A172 (cell line): ENCODE measurements around the gene SLC25A42. TPM values are rescaled to one million over a fixed set of nuclear protein-coding genes. Genes with fewer than 3 reads are reported as not detected.
A peak's percentile ranks its signal among the peaks of the same experiment; 100 is the strongest.
"Not testable (repeated sequence)": the region's sequence is repeated elsewhere in the genome, so short reads cannot be mapped to it uniquely, and the experiment has no call there.

Source experiments
- DNase-seq: peaks from one replicate; pipeline ENCODE4 v3.0.0-alpha.2; 2015; ENCODE audit warnings: low spot score
- total RNA-seq: library from RNA; depleted of rRNA; stranded (reverse); fragments of >200 nt; shearing (Covaris generic); gene quantifications from 2 replicates; pipeline ENCODE4 v1.2.3, GENCODE V29; 2014

The SLC25A42 gene
- total RNA-seq, 1 experiment from 2014 or later: 5.0 TPM

- no peak for DNase-seq
Measured at GRCh38 chr19:19105365-19106055, 41.7 kb downstream of the SLC25A42 start.

GRCh38 chr19:19106056-19106551 is 42.3 kb downstream of the SLC25A42 start:
- DNase-seq: no peak

GRCh38 chr19:19106938-19107337 is 43.1 kb downstream of the SLC25A42 start:
- DNase-seq: not testable (repeated sequence)

- DNase-seq: no peak
Measured at GRCh38 chr19:19107654-19108053, 43.9 kb downstream of the SLC25A42 start.

- no peak for DNase-seq
Measured at GRCh38 chr19:19109601-19110000, 45.8 kb downstream of the SLC25A42 start.

GRCh38 chr19:19110410-19111135 is 46.8 kb downstream of the SLC25A42 start:
- DNase-seq: no peak

- DNase-seq: no peak
Measured at GRCh38 chr19:19111136-19111835, 47.5 kb downstream of the SLC25A42 start.

- DNase-seq: no peak
Measured at GRCh38 chr19:19111967-19112580, 48.3 kb downstream of the SLC25A42 start.

- peak; percentile 30 for DNase-seq
Measured at GRCh38 chr19:19113040-19113626, 49.3 kb downstream of the SLC25A42 start.

- DNase-seq: peak; percentile 28
Measured at GRCh38 chr19:19115954-19116353, 52.2 kb downstream of the SLC25A42 start.

GRCh38 chr19:19119325-19120237 is 55.8 kb downstream of the SLC25A42 start:
- DNase-seq: no peak

- DNase-seq: no peak
Measured at GRCh38 chr19:19120308-19121231, 56.8 kb downstream of the SLC25A42 start.

GRCh38 chr19:19121371-19121770 is 57.6 kb downstream of the SLC25A42 start:
- DNase-seq: no peak

- no peak for DNase-seq
Measured at GRCh38 chr19:19122902-19123301, 59.1 kb downstream of the SLC25A42 start.

- no peak for DNase-seq
Measured at GRCh38 chr19:19123386-19123785, 59.6 kb downstream of the SLC25A42 start.

- DNase-seq: no peak
Measured at GRCh38 chr19:19126102-19126501, 62.3 kb downstream of the SLC25A42 start.

- no peak for DNase-seq
Measured at GRCh38 chr19:19131989-19132388, 68.2 kb downstream of the SLC25A42 start.

GRCh38 chr19:19132912-19133311 is 69.1 kb downstream of the SLC25A42 start:
- no peak for DNase-seq

- no peak for DNase-seq
Measured at GRCh38 chr19:19133985-19134384, 70.2 kb downstream of the SLC25A42 start.
